Panc1 (cell line): ENCODE results near the gene HLA-DQB1.

Experiments used
- POLR2AphosphoS5 ChIP-seq: IDR thresholded peaks from 2 replicates; pipeline ENCODE4 v1.6.1; 2012; ENCODE audit warnings: mild to moderate bottlenecking, low read depth, low read length, moderate library complexity
- REST ChIP-seq, 2 experiments: IDR thresholded peaks; 2 replicates each; pipeline ENCODE4 v1.6.1; 2011 to 2012; ENCODE audit warnings: low read depth in 2 of 2, control low read depth in 1 of 2, low read length in 1 of 2, mild to moderate bottlenecking in 1 of 2, moderate library complexity in 1 of 2; ENCODE audit not compliant: insufficient read depth in 1 of 2
- SIN3A ChIP-seq: IDR thresholded peaks from 2 replicates; pipeline ENCODE4 v1.6.1; 2012; ENCODE audit warnings: low read depth, mild to moderate bottlenecking, low read length, moderate library complexity, borderline replicate concordance; ENCODE audit not compliant: insufficient read depth
- TCF7L2 ChIP-seq: IDR thresholded peaks from 2 replicates; pipeline ENCODE4 v1.6.1; 2011; ENCODE audit warnings: mild to moderate bottlenecking, low read depth, low read length, inconsistent platforms
- TF ChIP-seq, protein P1 (sequence below): fragments of 450-650 bp; IDR thresholded peaks from 2 replicates; pipeline ENCODE4 v1.5.1; 2017; ENCODE audit warnings: mild to moderate bottlenecking

- TF ChIP-seq, protein P1, sequence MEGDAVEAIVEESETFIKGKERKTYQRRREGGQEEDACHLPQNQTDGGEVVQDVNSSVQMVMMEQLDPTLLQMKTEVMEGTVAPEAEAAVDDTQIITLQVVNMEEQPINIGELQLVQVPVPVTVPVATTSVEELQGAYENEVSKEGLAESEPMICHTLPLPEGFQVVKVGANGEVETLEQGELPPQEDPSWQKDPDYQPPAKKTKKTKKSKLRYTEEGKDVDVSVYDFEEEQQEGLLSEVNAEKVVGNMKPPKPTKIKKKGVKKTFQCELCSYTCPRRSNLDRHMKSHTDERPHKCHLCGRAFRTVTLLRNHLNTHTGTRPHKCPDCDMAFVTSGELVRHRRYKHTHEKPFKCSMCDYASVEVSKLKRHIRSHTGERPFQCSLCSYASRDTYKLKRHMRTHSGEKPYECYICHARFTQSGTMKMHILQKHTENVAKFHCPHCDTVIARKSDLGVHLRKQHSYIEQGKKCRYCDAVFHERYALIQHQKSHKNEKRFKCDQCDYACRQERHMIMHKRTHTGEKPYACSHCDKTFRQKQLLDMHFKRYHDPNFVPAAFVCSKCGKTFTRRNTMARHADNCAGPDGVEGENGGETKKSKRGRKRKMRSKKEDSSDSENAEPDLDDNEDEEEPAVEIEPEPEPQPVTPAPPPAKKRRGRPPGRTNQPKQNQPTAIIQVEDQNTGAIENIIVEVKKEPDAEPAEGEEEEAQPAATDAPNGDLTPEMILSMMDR = no peak
- no peak for TF ChIP-seq SIN3A
- no peak for TF ChIP-seq POLR2AphosphoS5
- TF ChIP-seq REST (IDR thresholded peaks at IDR 0.05; ENCODE audit: insufficient read depth in 1 of 2, low read depth in 2 of 2, low read length in 1 of 2) = no peak
- no peak for TF ChIP-seq TCF7L2
These were observed 21.3 kb downstream of the HLA-DQB1 start for GRCh38 chr6:32645047-32645703.
